ENCODE measurements around the gene ZSWIM8. TPM values are rescaled to one million over a fixed set of nuclear protein-coding genes. Genes with fewer than 3 reads are reported as not detected.

Gene ZSWIM8
- total and polyA plus RNA-seq, 2 experiments from 2014 or later: 63.7 to 115 TPM

GRCh38 chr10:73774637-73775036 lies 10.8 kb upstream of the ZSWIM8 start:
- Histone ChIP-seq H3K27me3 (no peaks in the 10 kb centered on the region), H3K36me3 (peaks cover 24% of the 10 kb centered on the region), H3K4me3 (peak overlapping the region; percentile 77), H3K9me3 (ENCODE audit: low read depth) (no peaks in the 10 kb centered on the region), H3K27ac (peak overlapping the region; percentile 40), H3K4me1 (ENCODE audit: low read depth) (peaks cover 9% of the 10 kb centered on the region)
- DNase-seq (ENCODE audit: low read depth in 1 of 2, low spot score in 1 of 2): peak; percentile 56 to 64
- no peak for TF ChIP-seq CTCF (IDR thresholded peaks at IDR 0.05; ENCODE audit: low read depth, low read length)

GRCh38 chr10:73779018-73779417 lies 6.4 kb upstream of the ZSWIM8 start:
- Histone ChIP-seq H3K27ac (no peak overlapping the region), H3K27me3 (no peaks in the 10 kb centered on the region), H3K4me3 (no peak overlapping the region), H3K9me3 (ENCODE audit: low read depth) (no peaks in the 10 kb centered on the region), H3K4me1 (ENCODE audit: low read depth) (peaks cover 13% of the 10 kb centered on the region), H3K36me3 (peaks cover 18% of the 10 kb centered on the region)
- TF ChIP-seq CTCF (IDR thresholded peaks at IDR 0.05; ENCODE audit: low read depth, low read length): no peak
- DNase-seq (ENCODE audit: low read depth in 1 of 2, low spot score in 1 of 2): no peak

- Histone ChIP-seq H3K27ac (no peak overlapping the region), H3K4me3 (no peak overlapping the region)
- no peak for DNase-seq (ENCODE audit: low read depth in 1 of 2, low spot score in 1 of 2)
These were observed 5.7 kb upstream of the ZSWIM8 start for GRCh38 chr10:73779539-73780197.

GRCh38 chr10:73780301-73780700 lies 5.1 kb upstream of the ZSWIM8 start:
- H3K4me3 ChIP-seq: no peak overlapping the region
- no peak for TF ChIP-seq CTCF (IDR thresholded peaks at IDR 0.05; ENCODE audit: low read depth, low read length)
- peaks cover 18% of the 10 kb centered on the region for H3K36me3 ChIP-seq
- no peaks in the 10 kb centered on the region for H3K27me3 ChIP-seq
- peaks cover 10% of the 10 kb centered on the region for H3K4me1 ChIP-seq (ENCODE audit: low read depth)
- no peaks in the 10 kb centered on the region for H3K9me3 ChIP-seq (ENCODE audit: low read depth)
- no peak for DNase-seq (ENCODE audit: low read depth in 1 of 2, low spot score in 1 of 2)
- peak overlapping the region; percentile 6 for H3K27ac ChIP-seq

More at GRCh38 chr10:73779539-73780197, 5.7 kb upstream of the ZSWIM8 start:
- no peak for TF ChIP-seq CTCF (IDR thresholded peaks at IDR 0.05; ENCODE audit: low read depth, low read length)
- H3K27me3 ChIP-seq: no peaks in the 10 kb centered on the region
- H3K4me1 ChIP-seq (ENCODE audit: low read depth): peaks cover 13% of the 10 kb centered on the region
- no peaks in the 10 kb centered on the region for H3K9me3 ChIP-seq (ENCODE audit: low read depth)
- peaks cover 18% of the 10 kb centered on the region for H3K36me3 ChIP-seq

GRCh38 chr10:73780966-73781365 lies 4.4 kb upstream of the ZSWIM8 start:
- TF ChIP-seq CTCF (IDR thresholded peaks at IDR 0.05; ENCODE audit: low read depth, low read length): no peak
- peaks cover 4% of the 10 kb centered on the region for H3K4me1 ChIP-seq (ENCODE audit: low read depth)
- no peak for DNase-seq (ENCODE audit: low read depth in 1 of 2, low spot score in 1 of 2)
- H3K36me3 ChIP-seq: peaks cover 12% of the 10 kb centered on the region
- no peaks in the 10 kb centered on the region for H3K27me3 ChIP-seq
- H3K4me3 ChIP-seq: peak overlapping the region; percentile 70
- H3K27ac ChIP-seq: no peak overlapping the region
- H3K9me3 ChIP-seq (ENCODE audit: low read depth): no peaks in the 10 kb centered on the region
